ENCODE results near the gene EPB41L2.

EPB41L2 gene

DNA sequence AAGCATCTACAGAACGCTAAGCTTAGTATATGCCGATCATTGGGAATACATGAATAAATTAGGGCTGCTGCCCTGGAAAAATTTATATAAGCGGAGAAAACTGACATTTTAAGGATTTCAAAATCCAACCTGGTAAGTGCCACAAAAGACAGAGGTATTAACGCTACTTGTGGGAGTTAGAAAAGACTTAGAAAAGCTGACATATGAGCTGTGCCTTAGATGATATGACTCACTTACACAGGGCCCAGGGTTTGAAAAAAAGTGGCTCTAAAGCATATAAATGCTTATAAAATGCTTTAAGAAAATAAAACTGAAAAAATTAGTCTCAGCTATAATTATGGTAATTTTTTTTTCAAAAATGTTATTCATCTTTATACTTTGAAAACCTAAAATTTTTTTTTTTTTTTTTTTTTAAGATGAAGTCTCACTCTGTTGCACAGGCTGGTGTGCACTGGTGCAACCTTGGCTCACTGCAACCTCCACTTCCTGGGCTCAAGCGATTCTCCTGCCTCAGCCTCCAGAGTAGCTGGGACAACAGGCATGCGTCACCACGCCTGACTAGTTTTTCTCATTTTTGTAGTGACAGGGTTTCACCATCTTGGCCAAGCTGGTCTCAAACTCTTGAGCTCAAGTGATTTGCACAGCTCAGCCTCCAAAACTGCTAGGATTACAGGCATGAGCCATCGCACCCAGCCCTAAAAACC is 25.7 kb downstream of the EPB41L2 start:
- H3K4me1 ChIP-seq (ENCODE audit: control insufficient read depth, insufficient read depth, low read length) = no peaks in the 10 kb centered on the region
- no peaks in the 10 kb centered on the region for H3K36me3 ChIP-seq (ENCODE audit: control insufficient read depth, insufficient read depth, low read length)
- no peaks in the 10 kb centered on the region for H3K9me3 ChIP-seq (ENCODE audit: control insufficient read depth, insufficient read depth, low read length)
- DNase-seq (ENCODE audit: low read depth, low spot score) = no peak
- no peak overlapping the region for H3K27ac ChIP-seq (ENCODE audit: low read length)
- no CpG with 5 or more reads among the region's 8 CpGs for WGBS (ENCODE audit: insufficient coverage, insufficient read length)
- H3K4me3 ChIP-seq (ENCODE audit: low read length) = no peak overlapping the region
- no peaks in the 10 kb centered on the region for H3K27me3 ChIP-seq (ENCODE audit: control insufficient read depth, insufficient read depth, low read length)

DNA sequence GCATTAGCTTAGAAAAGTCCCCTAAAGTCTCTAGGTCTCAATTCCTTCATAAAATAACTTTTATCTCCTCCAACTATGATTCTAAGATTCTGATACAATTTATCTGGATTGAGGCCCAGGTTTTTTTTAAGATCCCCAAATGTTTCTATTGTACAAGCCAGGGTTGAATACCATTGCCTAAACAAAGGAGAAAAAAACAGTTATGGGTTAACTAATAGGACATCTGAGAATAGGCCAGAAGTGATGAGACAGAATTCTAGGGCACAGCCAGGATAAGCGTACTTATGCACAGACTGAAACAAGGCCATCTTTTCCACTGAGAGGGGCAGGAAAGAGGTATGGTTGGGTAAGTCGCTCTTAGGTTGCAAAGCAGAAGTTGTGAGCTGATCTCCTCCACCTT is 26.4 kb downstream of the EPB41L2 start:
- no peaks in the 10 kb centered on the region for H3K9me3 ChIP-seq (ENCODE audit: control insufficient read depth, insufficient read depth, low read length)
- H3K36me3 ChIP-seq (ENCODE audit: control insufficient read depth, insufficient read depth, low read length) = no peaks in the 10 kb centered on the region
- H3K27me3 ChIP-seq (ENCODE audit: control insufficient read depth, insufficient read depth, low read length) = no peaks in the 10 kb centered on the region
- H3K4me3 ChIP-seq (ENCODE audit: low read length) = no peak overlapping the region
- DNase-seq (ENCODE audit: low read depth, low spot score) = no peak
- no peak overlapping the region for H3K27ac ChIP-seq (ENCODE audit: low read length)
- no peaks in the 10 kb centered on the region for H3K4me1 ChIP-seq (ENCODE audit: control insufficient read depth, insufficient read depth, low read length)
- WGBS (ENCODE audit: insufficient coverage, insufficient read length) = no CpG with 5 or more reads among the region's 2 CpGs

DNA sequence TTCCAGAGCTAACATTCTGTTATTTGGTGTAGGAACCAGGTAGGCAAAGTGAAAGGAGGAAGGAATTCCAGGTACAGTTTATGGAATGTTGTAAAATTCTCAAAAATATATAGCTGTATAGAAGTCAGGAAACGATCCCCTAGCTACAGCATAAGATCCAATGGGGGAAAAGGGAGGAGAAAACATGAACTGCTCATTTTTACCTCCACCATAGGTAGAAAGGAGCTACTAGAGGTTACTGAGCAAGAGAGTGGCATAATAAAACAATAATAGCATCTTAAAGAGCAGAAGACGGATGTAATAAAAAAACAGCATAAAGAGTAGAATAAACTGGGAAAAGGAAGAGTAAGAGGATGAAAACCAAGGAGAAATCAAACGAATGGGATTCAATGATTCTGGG is 26.9 kb downstream of the EPB41L2 start:
- Histone ChIP-seq H3K4me1 (ENCODE audit: control insufficient read depth, insufficient read depth, low read length) (no peaks in the 10 kb centered on the region), H3K27ac (ENCODE audit: low read length) (no peak overlapping the region), H3K27me3 (ENCODE audit: control insufficient read depth, insufficient read depth, low read length) (no peaks in the 10 kb centered on the region), H3K4me3 (ENCODE audit: low read length) (no peak overlapping the region), H3K36me3 (ENCODE audit: control insufficient read depth, insufficient read depth, low read length) (no peaks in the 10 kb centered on the region), H3K9me3 (ENCODE audit: control insufficient read depth, insufficient read depth, low read length) (no peaks in the 10 kb centered on the region)
- no CpG with 5 or more reads among the region's 3 CpGs for WGBS (ENCODE audit: insufficient coverage, insufficient read length)
- DNase-seq (ENCODE audit: low read depth, low spot score) = no peak

DNA sequence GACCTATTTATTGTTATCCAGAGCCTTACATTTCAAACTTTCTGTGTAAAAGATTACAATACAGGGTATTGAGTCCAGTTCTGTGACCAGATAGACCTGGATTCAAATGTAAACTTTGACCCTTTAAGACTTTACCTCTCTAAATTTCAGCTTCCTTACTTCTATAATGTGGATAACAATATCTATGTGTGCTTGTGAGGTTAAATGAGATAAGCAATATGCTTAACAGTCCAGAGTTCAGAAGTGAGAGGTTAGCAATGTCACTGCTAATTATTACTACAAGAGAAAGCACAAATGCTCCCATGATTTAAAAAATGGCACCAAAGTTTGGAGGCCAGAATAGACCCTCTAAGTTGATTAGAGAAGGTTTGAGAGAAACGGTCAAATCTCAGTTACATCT is 27.5 kb downstream of the EPB41L2 start:
- DNase-seq (ENCODE audit: low read depth, low spot score) = no peak
- Histone ChIP-seq H3K4me3 (ENCODE audit: low read length) (no peak overlapping the region), H3K36me3 (ENCODE audit: control insufficient read depth, insufficient read depth, low read length) (no peaks in the 10 kb centered on the region), H3K9me3 (ENCODE audit: control insufficient read depth, insufficient read depth, low read length) (no peaks in the 10 kb centered on the region), H3K27ac (ENCODE audit: low read length) (no peak overlapping the region), H3K27me3 (ENCODE audit: control insufficient read depth, insufficient read depth, low read length) (no peaks in the 10 kb centered on the region), H3K4me1 (ENCODE audit: control insufficient read depth, insufficient read depth, low read length) (no peaks in the 10 kb centered on the region)
- no CpG with 5 or more reads among the region's 1 CpG for WGBS (ENCODE audit: insufficient coverage, insufficient read length)

DNA sequence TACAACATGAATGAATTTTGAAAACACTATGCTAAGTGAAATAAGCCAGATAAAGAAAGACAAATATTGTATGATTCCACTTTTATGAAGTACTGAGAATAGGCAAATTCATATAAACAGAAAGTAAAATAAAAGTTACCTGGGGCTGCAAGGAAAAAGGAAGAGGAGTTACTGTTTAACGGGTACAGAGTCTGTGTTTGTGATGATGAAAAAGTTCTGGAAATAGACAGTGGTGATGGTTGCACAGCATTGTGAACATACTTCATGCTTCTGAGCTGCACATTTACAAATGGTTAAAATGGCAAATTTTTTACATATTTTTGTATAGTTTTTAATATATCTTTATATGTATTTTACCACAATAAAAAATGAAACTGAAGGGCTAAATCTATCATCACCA is 29.4 kb downstream of the EPB41L2 start:
- no CpG with 5 or more reads among the region's 1 CpG for WGBS (ENCODE audit: insufficient coverage, insufficient read length)

DNA sequence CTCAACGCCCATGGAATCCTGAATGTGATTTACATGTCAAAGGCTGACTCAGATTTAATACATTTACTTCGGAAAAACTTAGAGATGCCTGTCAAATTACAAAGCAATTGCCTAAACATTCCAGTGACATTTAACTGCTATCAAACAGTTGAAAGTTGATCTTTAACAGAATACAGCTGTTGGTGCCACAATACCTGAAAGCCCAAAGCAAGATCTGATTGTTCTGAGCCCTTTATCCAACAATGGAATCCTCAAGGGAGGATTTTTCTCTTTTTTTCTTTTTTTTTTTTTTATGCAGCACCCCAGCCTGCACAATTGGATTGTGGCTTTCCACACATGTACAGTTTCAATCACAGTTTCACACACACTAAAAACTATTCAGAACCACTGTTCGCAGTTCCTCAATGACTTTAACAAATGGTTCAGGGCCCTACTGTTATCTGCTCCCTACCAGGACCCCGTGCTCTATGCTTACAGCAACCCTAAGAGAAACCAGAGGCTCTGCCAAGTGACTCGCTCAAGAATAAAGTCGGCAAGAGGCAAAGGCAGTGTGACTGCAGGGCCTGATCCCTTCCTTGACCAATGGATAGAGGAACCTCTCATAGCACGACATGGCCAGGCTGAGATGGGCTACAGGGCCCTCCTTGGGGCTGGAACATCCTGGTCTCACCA is 33.3 kb downstream of the EPB41L2 start:
- no CpG with 5 or more reads among the region's 7 CpGs for WGBS (ENCODE audit: insufficient coverage, insufficient read length)
- Histone ChIP-seq H3K27me3 (ENCODE audit: control insufficient read depth, insufficient read depth, low read length) (no peaks in the 10 kb centered on the region), H3K9me3 (ENCODE audit: control insufficient read depth, insufficient read depth, low read length) (no peaks in the 10 kb centered on the region), H3K4me1 (ENCODE audit: control insufficient read depth, insufficient read depth, low read length) (peaks cover 2% of the 10 kb centered on the region; the same call in 1 of the 2 replicates), H3K36me3 (ENCODE audit: control insufficient read depth, insufficient read depth, low read length) (no peaks in the 10 kb centered on the region), H3K27ac (ENCODE audit: low read length) (no peak overlapping the region), H3K4me3 (ENCODE audit: low read length) (no peak overlapping the region)
- no peak for DNase-seq (ENCODE audit: low read depth, low spot score)

More for the DNA sequence above, 29.4 kb downstream of the EPB41L2 start:
- H3K36me3 ChIP-seq (ENCODE audit: control insufficient read depth, insufficient read depth, low read length) = no peaks in the 10 kb centered on the region
- no peak overlapping the region for H3K4me3 ChIP-seq (ENCODE audit: low read length)
- no peaks in the 10 kb centered on the region for H3K27me3 ChIP-seq (ENCODE audit: control insufficient read depth, insufficient read depth, low read length)
- H3K27ac ChIP-seq (ENCODE audit: low read length) = no peak overlapping the region
- no peaks in the 10 kb centered on the region for H3K9me3 ChIP-seq (ENCODE audit: control insufficient read depth, insufficient read depth, low read length)
- no peak for DNase-seq (ENCODE audit: low read depth, low spot score)
- 0 out of 2 replicates have a peak, but pooled peaks cover 2% of the 10 kb centered on the region for H3K4me1 ChIP-seq (ENCODE audit: control insufficient read depth, insufficient read depth, low read length)

DNA sequence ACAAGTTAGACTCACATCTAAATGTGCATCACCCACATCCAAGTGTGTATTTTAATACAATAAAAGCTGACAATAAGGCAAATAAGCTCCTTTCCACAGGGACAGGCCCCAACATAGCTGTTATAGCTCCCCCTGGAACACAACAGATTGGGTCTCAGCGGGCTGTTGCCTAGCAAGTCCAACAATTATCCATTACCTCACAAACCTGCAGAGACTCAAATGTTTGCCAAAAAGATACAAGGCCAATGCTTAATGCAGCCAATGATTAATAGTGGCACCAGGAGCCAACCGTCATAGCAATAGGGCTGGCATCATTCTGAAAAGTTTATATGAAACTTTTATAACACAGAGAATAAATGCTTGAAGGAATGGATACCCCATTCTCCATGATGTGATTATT is 35.7 kb downstream of the EPB41L2 start:
- Histone ChIP-seq H3K36me3 (ENCODE audit: control insufficient read depth, insufficient read depth, low read length) (no peaks in the 10 kb centered on the region), H3K4me3 (ENCODE audit: low read length) (no peak overlapping the region), H3K27ac (ENCODE audit: low read length) (no peak overlapping the region), H3K9me3 (ENCODE audit: control insufficient read depth, insufficient read depth, low read length) (no peaks in the 10 kb centered on the region), H3K4me1 (ENCODE audit: control insufficient read depth, insufficient read depth, low read length) (peaks cover 2% of the 10 kb centered on the region; the same call in 1 of the 2 replicates), H3K27me3 (ENCODE audit: control insufficient read depth, insufficient read depth, low read length) (no peaks in the 10 kb centered on the region)
- no peak for DNase-seq (ENCODE audit: low read depth, low spot score)
- WGBS (ENCODE audit: insufficient coverage, insufficient read length) = no CpG with 5 or more reads among the region's 2 CpGs

DNA sequence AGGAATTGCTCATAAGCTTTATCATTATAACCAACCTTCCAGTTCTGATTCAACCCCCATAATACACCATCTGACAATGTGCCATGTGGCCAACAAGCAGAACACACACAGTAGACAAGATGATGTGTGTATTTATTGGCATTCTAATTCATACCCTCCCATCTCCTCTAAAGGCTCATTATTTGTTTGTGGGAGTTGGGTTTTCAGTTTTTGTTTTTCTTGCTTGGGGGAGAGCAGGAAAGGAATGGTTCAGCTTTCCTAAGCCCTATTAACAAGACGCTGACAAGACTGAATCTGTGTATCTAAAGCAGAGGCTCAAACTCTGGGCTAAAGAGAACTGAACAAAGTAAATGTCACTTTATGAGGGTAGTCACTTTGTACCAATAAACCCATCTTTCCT is 36.8 kb downstream of the EPB41L2 start:
- WGBS (ENCODE audit: insufficient coverage, insufficient read length) = no CpG with 5 or more reads among the region's 1 CpG

DNA sequence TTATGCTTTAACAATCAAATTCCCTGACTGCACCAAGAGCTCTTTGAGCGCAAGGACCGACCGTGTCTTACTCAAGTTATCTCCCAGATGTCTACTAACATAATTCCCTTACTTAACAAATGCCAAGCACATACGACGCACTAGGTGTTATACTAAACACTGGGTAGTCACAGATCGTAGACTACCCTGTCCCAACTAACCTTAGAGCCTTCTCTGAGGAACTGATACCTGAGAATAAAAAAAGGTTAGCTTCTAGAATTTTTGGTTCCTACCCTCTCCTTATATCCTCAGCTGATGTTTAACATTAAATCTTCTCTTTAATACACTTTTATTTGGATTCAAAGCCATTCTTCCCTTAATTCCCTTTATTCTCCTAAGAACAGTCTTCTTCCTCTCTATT is 38.5 kb downstream of the EPB41L2 start:
- no peaks in the 10 kb centered on the region for H3K27me3 ChIP-seq (ENCODE audit: control insufficient read depth, insufficient read depth, low read length)
- no peak for DNase-seq (ENCODE audit: low read depth, low spot score)
- no peaks in the 10 kb centered on the region for H3K9me3 ChIP-seq (ENCODE audit: control insufficient read depth, insufficient read depth, low read length)
- no peak overlapping the region for H3K4me3 ChIP-seq (ENCODE audit: low read length)
- no peak overlapping the region for H3K27ac ChIP-seq (ENCODE audit: low read length)
- H3K4me1 ChIP-seq (ENCODE audit: control insufficient read depth, insufficient read depth, low read length) = no peaks in the 10 kb centered on the region; the same call in 1 of the 2 replicates
- H3K36me3 ChIP-seq (ENCODE audit: control insufficient read depth, insufficient read depth, low read length) = no peaks in the 10 kb centered on the region
- no CpG with 5 or more reads among the region's 6 CpGs for WGBS (ENCODE audit: insufficient coverage, insufficient read length)

More for the DNA sequence above, 36.8 kb downstream of the EPB41L2 start:
- no peaks in the 10 kb centered on the region for H3K36me3 ChIP-seq (ENCODE audit: control insufficient read depth, insufficient read depth, low read length)
- H3K27me3 ChIP-seq (ENCODE audit: control insufficient read depth, insufficient read depth, low read length) = no peaks in the 10 kb centered on the region
- no peak for DNase-seq (ENCODE audit: low read depth, low spot score)
- no peaks in the 10 kb centered on the region for H3K9me3 ChIP-seq (ENCODE audit: control insufficient read depth, insufficient read depth, low read length)
- peaks cover 2% of the 10 kb centered on the region; the same call in 1 of the 2 replicates for H3K4me1 ChIP-seq (ENCODE audit: control insufficient read depth, insufficient read depth, low read length)
- H3K27ac ChIP-seq (ENCODE audit: low read length) = no peak overlapping the region
- H3K4me3 ChIP-seq (ENCODE audit: low read length) = no peak overlapping the region

DNA sequence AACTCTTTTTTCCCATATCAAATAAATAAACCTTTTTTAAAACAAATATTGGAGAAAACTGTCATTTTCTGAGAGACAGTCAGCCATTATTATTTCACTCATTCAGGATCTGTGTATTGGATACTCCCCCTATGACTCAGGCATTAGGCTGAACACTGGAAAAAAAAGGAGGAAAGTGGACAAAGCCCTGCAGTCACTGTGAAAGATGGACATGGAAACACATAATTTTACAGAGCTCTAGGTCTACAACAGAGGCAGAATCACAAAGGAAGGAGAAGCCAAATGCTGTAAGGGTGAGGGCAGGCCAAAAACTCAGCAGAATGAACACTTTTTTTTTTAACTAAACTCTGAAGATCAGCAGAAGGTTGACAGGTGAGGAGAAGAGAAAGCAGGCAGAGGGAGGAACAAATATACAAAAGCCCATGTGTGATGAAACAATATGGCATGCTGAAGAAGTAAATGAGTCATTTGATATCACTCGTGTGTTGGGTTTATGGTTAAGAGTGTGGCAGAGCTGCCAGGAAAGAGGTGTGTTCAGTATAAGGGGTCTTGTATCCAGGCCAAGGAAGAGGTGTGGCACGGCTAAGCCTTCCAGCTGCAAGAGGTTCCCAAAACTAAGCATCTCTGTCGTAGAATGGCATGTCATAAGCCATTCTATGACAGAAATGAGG is 39.1 kb downstream of the EPB41L2 start:
- no peak overlapping the region for H3K27ac ChIP-seq (ENCODE audit: low read length)
- no peak overlapping the region for H3K4me3 ChIP-seq (ENCODE audit: low read length)
- no peak for DNase-seq (ENCODE audit: low read depth, low spot score)
- H3K4me1 ChIP-seq (ENCODE audit: control insufficient read depth, insufficient read depth, low read length) = no peaks in the 10 kb centered on the region; the same call in 1 of the 2 replicates
- H3K36me3 ChIP-seq (ENCODE audit: control insufficient read depth, insufficient read depth, low read length) = no peaks in the 10 kb centered on the region
- no peaks in the 10 kb centered on the region for H3K9me3 ChIP-seq (ENCODE audit: control insufficient read depth, insufficient read depth, low read length)
- no CpG with 5 or more reads among the region's 3 CpGs for WGBS (ENCODE audit: insufficient coverage, insufficient read length)
- no peaks in the 10 kb centered on the region for H3K27me3 ChIP-seq (ENCODE audit: control insufficient read depth, insufficient read depth, low read length)
